ENCODE measurements around the gene PTGDS. TPM values are rescaled to one million over a fixed set of nuclear protein-coding genes. Genes with fewer than 3 reads are reported as not detected.

Gene PTGDS
- total RNA-seq, 3 donors from 2014 or later (not counting 1 experiment from before 2014, with no cell fraction given), result 157 to 361 (median 296) TPM

DNA sequence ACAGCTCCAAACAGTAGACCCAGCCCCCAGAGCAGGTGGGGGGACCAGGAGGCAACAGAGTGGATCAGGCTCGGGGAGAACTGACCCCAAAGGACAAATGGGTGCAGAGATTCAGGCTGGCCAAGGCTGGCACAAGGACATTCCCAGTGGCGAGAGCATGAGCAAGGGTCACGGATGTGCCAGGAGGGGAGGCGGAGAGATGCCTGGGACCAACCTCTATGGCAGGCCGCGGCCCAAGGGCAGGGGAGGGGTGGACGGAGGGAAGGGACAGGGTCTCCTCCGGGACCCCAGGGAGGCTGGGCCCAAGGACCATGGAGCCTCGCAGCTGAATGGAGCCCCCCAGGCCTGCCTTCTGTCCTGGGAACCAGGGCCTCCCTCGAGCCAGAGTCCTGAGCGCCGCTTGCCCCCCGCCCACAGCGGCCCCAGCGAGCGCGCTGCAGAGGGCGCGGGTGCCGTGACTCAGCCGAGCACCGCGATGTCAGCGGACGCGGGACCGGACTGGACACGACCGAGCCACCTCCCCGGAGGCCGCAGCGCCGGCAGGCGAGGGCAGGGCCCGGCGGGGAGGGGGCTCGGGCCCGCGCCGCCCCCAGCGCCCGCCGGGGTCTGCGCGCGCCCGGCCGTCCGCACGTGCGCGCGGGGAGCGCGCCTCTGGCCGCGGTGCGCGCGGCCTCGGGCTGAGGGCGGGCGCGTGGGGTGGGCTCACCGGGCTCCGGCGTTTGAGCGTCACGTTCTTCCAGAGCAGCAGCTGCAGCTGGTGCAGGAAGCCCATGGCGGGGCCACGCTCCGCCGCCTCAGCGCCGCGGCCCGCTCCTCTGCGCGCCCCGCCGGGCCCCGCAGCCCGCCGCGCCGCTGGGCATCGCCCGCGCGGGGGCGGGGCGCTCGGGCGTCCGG is 50.3 kb downstream of the PTGDS start, which contains the start of gene ABCA2:
Gene ABCA2 (minus strand): TSS at position 869 of the 894 bp plus-strand sequence. CDS start 97 bp downstream, at position 772.
- ATAC-seq (no peak), DNase-seq (no peak)
- Histone ChIP-seq H3K36me3 (ENCODE audit: control insufficient read depth, insufficient read depth, low read length) (peaks cover 1% of the 10 kb centered on the region), H3K4me1 (ENCODE audit: control insufficient read depth, insufficient read depth, low read length) (peaks cover 76% of the 10 kb centered on the region), H3K4me3 (ENCODE audit: low read length) (peak within 1 kb of the TSS; percentile 68), H3K9me3 (ENCODE audit: control insufficient read depth, insufficient read depth, low read length) (no peaks in the 10 kb centered on the region), H3K27me3 (ENCODE audit: control insufficient read depth, insufficient read depth, low read length) (no peaks in the 10 kb centered on the region), H3K27ac (ENCODE audit: low read length) (peak within 1 kb of the TSS; percentile 73)
- Mint-ChIP-seq H3K4me3 (peak within 1 kb of the TSS; percentile 91), H3K27ac (peak within 1 kb of the TSS; percentile 88 to 91), H3K36me3 (no peaks in the 10 kb centered on the region), H3K27me3 (ENCODE audit: low read depth in 2 of 2) (no peaks in the 10 kb centered on the region), H3K9me3 (no peaks in the 10 kb centered on the region), H3K4me1 (peaks cover 27 to 61% of the 10 kb centered on the region in 2 donors)
- 6% methylated on average over 95 of the region's 95 CpGs for WGBS (ENCODE audit: insufficient coverage)
- intact Hi-C loops (cut with micrococcal nuclease), result no loop called here
- TF ChIP-seq, protein P1, sequence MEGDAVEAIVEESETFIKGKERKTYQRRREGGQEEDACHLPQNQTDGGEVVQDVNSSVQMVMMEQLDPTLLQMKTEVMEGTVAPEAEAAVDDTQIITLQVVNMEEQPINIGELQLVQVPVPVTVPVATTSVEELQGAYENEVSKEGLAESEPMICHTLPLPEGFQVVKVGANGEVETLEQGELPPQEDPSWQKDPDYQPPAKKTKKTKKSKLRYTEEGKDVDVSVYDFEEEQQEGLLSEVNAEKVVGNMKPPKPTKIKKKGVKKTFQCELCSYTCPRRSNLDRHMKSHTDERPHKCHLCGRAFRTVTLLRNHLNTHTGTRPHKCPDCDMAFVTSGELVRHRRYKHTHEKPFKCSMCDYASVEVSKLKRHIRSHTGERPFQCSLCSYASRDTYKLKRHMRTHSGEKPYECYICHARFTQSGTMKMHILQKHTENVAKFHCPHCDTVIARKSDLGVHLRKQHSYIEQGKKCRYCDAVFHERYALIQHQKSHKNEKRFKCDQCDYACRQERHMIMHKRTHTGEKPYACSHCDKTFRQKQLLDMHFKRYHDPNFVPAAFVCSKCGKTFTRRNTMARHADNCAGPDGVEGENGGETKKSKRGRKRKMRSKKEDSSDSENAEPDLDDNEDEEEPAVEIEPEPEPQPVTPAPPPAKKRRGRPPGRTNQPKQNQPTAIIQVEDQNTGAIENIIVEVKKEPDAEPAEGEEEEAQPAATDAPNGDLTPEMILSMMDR (IDR thresholded peaks at IDR 0.05), result no peak

DNA sequence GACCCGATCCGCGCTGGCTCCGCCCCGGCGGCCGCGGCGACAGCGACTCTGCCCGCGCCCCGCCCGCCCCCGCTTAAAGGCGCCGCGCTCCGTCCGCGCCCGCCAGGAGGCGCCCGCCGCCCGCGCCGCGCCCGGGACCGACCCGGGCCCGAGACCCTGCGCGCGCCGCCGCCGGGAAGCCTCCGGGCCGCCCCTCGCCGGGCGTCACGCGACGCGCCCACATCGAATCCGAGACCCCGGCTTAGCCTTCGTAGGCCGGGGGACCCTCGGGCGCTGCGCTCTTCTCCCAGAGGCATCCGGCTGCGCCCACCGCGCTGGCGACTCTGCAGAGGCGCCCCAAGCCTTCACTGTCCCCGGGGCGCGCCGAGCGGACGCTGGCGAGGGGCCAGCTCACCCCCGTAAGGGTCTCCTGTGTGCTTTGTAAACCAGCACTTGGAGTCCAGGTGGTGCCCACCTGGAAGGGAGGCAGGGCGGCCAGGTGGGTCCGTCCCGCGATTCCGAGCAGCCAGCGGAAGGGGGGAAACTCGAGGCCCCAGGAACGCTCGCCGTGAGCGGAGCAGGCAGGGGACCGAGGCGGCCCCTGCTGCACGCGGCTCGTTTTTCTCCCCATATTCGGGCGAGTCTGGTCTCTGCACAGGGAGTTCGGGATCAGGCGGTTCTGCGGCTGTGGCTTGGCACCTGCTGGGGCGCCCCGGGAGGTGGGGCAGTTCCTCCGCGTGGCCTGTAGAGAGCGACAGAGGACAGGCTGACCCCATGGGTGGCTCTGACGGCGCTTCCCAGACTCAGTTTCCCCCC is 51.2 kb downstream of the PTGDS start:
- peak overlapping the region; percentile 88 to 91 for H3K27ac Mint-ChIP-seq
- Histone ChIP-seq H3K9me3 (ENCODE audit: control insufficient read depth, insufficient read depth, low read length) (no peaks in the 10 kb centered on the region), H3K36me3 (ENCODE audit: control insufficient read depth, insufficient read depth, low read length) (no peaks in the 10 kb centered on the region), H3K4me1 (ENCODE audit: control insufficient read depth, insufficient read depth, low read length) (peaks cover 85% of the 10 kb centered on the region), H3K4me3 (ENCODE audit: low read length) (peak overlapping the region; percentile 68), H3K27ac (ENCODE audit: low read length) (peak overlapping the region; percentile 73), H3K27me3 (ENCODE audit: control insufficient read depth, insufficient read depth, low read length) (no peaks in the 10 kb centered on the region)
- no peaks in the 10 kb centered on the region for H3K9me3 Mint-ChIP-seq
- TF ChIP-seq, protein P1 (IDR thresholded peaks at IDR 0.05), result no peak
- ATAC-seq (peak; percentile 64 to 75 (median 67)), DNase-seq (peak; percentile 70 to 90)
- H3K4me3 Mint-ChIP-seq, result peak overlapping the region; percentile 91
- H3K36me3 Mint-ChIP-seq, result no peaks in the 10 kb centered on the region
- under 1% methylated on average over 98 of the region's 98 CpGs for WGBS (ENCODE audit: insufficient coverage)
- intact Hi-C loops (cut with micrococcal nuclease), result no loop called here
- peaks cover 32 to 67% of the 10 kb centered on the region in 2 donors for H3K4me1 Mint-ChIP-seq
- no peaks in the 10 kb centered on the region for H3K27me3 Mint-ChIP-seq (ENCODE audit: low read depth in 2 of 2)

DNA sequence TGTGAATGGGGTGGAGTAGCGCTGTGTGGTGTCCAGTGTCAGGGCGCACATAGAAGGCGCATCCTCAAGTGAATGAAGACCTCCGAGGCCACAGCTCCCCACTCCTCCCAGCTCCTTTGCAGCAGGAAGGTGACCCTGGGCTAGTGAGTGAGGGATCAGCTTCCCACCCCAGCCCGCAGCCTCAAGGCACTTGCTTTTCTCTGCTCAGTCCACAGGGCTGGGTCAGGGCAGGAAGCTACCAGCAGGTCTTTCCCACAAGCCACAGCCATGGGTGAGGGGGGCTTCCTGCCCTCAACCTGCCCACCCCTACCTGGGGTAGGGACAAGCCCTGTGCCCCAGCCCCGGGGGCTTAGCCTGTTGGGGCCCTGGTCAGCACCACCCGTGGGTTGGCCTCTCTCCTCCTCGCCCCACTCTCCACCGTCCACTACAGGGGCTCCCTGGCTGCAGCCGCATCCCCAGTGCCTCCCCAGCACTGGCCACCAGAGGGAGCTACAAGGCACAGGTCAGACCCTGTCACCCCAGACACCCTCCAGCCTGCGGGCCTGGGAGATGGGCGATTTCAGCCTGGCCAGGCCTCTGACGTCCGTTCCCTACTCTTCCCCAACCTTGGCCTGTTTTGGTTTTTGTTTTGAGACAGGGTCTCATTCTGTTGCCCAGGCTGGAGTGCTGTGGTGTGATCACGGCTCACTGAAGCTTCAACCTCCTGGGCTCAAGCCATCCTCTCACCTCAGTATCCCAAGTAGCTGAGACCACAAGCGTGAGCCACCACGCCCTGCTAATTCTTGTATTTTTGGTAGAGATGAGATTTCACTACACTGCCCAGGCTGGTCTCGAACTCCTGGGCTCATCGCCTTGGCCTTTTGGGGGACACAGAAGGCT is 52.0 kb downstream of the PTGDS start:
- H3K4me1 ChIP-seq (ENCODE audit: control insufficient read depth, insufficient read depth, low read length), result peaks cover 92% of the 10 kb centered on the region
- Mint-ChIP-seq H3K36me3 (no peaks in the 10 kb centered on the region), H3K9me3 (no peaks in the 10 kb centered on the region), H3K4me1 (peaks cover 32 to 68% of the 10 kb centered on the region in 2 donors), H3K4me3 (peak overlapping the region; percentile 91), H3K27ac (peak overlapping the region; percentile 88 to 91), H3K27me3 (ENCODE audit: low read depth in 2 of 2) (no peaks in the 10 kb centered on the region)
- no peaks in the 10 kb centered on the region for H3K27me3 ChIP-seq (ENCODE audit: control insufficient read depth, insufficient read depth, low read length)
- intact Hi-C loops (cut with micrococcal nuclease), result no loop called here
- H3K9me3 ChIP-seq (ENCODE audit: control insufficient read depth, insufficient read depth, low read length), result no peaks in the 10 kb centered on the region
- H3K4me3 ChIP-seq (ENCODE audit: low read length), result peak overlapping the region; percentile 68
- TF ChIP-seq, protein P1 (IDR thresholded peaks at IDR 0.05), result peak; percentile 80
- 4% methylated on average over 17 of the region's 19 CpGs for WGBS (ENCODE audit: insufficient coverage)
- peak overlapping the region; percentile 73 for H3K27ac ChIP-seq (ENCODE audit: low read length)
- peak; percentile 79 to 83 for DNase-seq
- peak; percentile 43 to 67 (median 50) for ATAC-seq
- no peaks in the 10 kb centered on the region for H3K36me3 ChIP-seq (ENCODE audit: control insufficient read depth, insufficient read depth, low read length)

Data from natural killer cell (primary cell).